ELF-1 (cell line): ENCODE measurements around the gene DOCK2.
"Not testable (repeated sequence)": the region's sequence is repeated elsewhere in the genome, so short reads cannot be mapped to it uniquely, and the experiment has no call there.

ENCODE experiments used
- DNase-seq: peaks from one replicate; pipeline ENCODE4 v3.0.0-alpha.2; 2016; ENCODE audit warnings: low read depth, low spot score

Gene DOCK2

GRCh38 chr5:169817031-169817430 lies 180.0 kb downstream of the DOCK2 start:
- DNase-seq: no peak

GRCh38 chr5:169826618-169827017 lies 189.5 kb downstream of the DOCK2 start:
- no peak for DNase-seq

- DNase-seq: no peak
Measured at GRCh38 chr5:169827769-169828168, 190.7 kb downstream of the DOCK2 start.

- DNase-seq: no peak
Measured at GRCh38 chr5:169828385-169828784, 191.3 kb downstream of the DOCK2 start.

GRCh38 chr5:169831331-169831730 lies 194.3 kb downstream of the DOCK2 start:
- DNase-seq: no peak

GRCh38 chr5:169832304-169832703 lies 195.2 kb downstream of the DOCK2 start:
- no peak for DNase-seq

- no peak for DNase-seq
Measured at GRCh38 chr5:169832845-169833244, 195.8 kb downstream of the DOCK2 start.

GRCh38 chr5:169833681-169834292 lies 196.7 kb downstream of the DOCK2 start:
- not testable (repeated sequence) for DNase-seq

GRCh38 chr5:169834540-169834939 lies 197.5 kb downstream of the DOCK2 start:
- peak; percentile 6 for DNase-seq

- no peak for DNase-seq
Measured at GRCh38 chr5:169836835-169837536, 199.9 kb downstream of the DOCK2 start.

- DNase-seq: no peak
Measured at GRCh38 chr5:169837686-169838085, 200.6 kb downstream of the DOCK2 start.

- no peak for DNase-seq
Measured at GRCh38 chr5:169838688-169839087, 201.6 kb downstream of the DOCK2 start.

- no peak for DNase-seq
Measured at GRCh38 chr5:169840405-169840804, 203.3 kb downstream of the DOCK2 start.

GRCh38 chr5:169842699-169843098 lies 205.6 kb downstream of the DOCK2 start:
- DNase-seq: no peak

- no peak for DNase-seq
Measured at GRCh38 chr5:169847519-169847918, 210.4 kb downstream of the DOCK2 start.

GRCh38 chr5:169848271-169848670 lies 211.2 kb downstream of the DOCK2 start:
- DNase-seq: no peak

GRCh38 chr5:169848792-169849191 lies 211.7 kb downstream of the DOCK2 start:
- no peak for DNase-seq

GRCh38 chr5:169850409-169850808 lies 213.3 kb downstream of the DOCK2 start:
- DNase-seq: no peak

- no peak for DNase-seq
Measured at GRCh38 chr5:169851321-169851850, 214.3 kb downstream of the DOCK2 start.

GRCh38 chr5:169856571-169856970 lies 219.5 kb downstream of the DOCK2 start:
- no peak for DNase-seq

GRCh38 chr5:169860585-169860984 lies 223.5 kb downstream of the DOCK2 start:
- DNase-seq: no peak

GRCh38 chr5:169861433-169861832 lies 224.4 kb downstream of the DOCK2 start:
- DNase-seq: no peak

GRCh38 chr5:169861934-169862333 lies 224.9 kb downstream of the DOCK2 start:
- DNase-seq: no peak
